Measurements from ENCODE around the gene EGLN2.
"Not testable (repeated sequence)": the region's sequence is repeated elsewhere in the genome, so short reads cannot be mapped to it uniquely, and the experiment has no call there.

The EGLN2 gene

DNA sequence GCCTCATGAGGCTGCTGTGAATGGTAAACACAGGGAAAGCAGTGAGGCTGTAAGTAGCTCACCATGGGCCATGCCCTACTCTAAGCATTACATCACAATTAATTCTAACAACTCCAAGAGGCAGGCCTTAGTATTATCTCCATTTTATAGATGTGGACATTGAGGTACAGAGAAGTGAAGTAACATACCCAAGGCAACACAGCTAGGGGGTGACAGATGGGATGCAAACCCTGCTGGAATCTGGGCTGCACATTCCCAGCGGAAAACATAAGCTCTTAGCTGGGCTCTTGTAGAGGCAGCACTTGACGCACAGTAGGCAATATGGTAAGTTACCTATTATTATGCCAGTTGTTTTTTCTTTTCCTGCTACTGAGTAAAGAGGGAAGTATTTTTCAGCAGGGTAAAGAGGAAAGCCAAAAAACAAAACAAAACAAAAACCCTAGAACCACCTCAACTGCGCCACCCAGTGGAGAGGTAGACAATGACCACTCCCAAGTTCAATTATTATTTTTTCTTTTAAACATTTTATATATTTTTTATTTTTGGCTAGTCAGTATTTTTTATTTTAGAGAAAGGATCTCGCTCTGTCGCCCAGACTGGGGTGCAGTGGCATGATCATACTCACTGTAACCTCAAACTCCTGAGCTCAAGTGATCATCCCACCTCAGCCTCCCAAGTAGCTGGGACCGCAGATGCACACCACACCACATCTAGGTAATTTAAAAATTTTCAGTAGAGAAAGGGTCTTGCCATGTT is 20.7 kb downstream of the EGLN2 start:
- DNase-seq = peak; percentile 61 to 77 (median 72)

DNA sequence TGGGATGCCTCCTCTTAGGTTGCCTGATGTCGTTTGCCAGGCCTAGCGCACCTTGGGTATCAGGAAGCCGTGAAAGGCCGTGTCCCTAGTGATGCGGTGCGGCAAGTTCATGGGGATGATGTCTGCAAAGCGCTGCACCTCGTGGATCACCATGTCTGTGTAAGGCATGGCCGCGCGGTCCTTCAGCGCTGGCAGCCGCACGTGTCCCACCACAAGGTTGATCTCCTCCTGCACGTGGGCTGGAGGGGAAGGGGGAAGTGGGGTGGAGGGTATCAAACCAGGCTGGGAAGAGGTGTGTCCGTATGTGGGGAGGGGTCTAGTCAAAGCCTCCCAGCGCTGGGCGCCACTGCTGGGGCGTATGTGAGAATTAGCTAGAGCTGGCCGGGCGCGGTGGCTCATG is 23.2 kb downstream of the EGLN2 start:
- DNase-seq = no peak

DNA sequence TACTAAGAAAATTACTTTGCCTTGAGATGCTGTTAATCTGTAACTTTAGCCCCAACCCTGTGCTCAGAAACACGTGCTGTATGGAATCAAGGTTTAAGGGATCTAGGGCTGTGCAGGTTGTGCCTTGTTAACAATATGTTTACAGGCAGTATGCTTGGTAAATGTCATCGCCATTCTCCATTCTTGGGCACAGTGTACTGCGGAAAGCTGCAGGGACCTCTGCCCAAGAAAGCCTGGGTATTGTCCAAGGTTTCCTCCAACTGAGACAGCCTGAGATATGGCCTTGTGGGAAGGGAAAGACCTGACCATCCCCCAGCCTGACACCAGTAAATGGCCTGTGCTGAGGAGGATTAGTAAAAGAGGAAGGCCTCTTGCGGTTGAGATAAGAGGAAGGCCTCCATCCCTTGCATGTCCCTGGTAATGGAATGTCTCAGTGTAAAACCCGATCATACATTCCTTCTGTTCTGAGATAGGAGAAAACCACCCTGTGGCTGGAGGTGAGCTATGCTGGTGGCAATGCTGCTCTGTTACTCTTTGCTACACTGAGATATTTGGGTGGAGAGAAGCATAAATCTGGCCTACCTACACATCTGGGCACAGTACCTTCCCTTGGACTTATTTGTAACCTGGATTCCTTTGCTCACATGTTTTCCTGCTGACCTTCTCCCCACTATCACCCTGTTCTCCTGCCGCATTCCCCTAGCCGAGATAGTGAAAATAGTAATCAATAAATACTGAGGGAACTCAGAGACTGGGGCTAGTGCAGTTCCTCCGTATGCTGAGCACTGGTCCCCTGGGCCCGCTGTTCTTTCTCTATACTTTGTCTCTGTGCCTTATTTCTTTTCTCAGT is 23.9 kb downstream of the EGLN2 start:
- peak; percentile 60 to 84 (median 83) for DNase-seq

DNA sequence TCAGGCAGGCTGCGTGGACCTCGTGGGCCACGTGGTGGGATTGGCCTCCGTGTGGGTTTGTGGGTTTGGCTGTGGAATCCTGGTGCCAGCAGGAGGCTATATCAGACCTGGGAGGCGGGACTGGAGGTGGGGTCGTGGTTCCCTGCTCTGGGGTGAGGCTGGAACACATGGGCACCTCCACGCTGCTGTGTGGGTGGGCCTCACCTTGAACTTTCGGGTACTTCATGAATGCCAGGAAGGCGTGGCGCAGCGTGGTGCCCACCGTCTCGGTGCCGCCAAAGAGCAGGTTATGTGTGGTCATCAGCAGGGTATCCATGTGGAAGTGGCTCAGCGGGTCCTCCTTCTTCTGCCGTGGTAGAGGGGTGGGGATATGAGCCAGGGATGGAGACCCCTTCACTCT is 25.9 kb downstream of the EGLN2 start:
- DNase-seq = not testable (repeated sequence)

DNA sequence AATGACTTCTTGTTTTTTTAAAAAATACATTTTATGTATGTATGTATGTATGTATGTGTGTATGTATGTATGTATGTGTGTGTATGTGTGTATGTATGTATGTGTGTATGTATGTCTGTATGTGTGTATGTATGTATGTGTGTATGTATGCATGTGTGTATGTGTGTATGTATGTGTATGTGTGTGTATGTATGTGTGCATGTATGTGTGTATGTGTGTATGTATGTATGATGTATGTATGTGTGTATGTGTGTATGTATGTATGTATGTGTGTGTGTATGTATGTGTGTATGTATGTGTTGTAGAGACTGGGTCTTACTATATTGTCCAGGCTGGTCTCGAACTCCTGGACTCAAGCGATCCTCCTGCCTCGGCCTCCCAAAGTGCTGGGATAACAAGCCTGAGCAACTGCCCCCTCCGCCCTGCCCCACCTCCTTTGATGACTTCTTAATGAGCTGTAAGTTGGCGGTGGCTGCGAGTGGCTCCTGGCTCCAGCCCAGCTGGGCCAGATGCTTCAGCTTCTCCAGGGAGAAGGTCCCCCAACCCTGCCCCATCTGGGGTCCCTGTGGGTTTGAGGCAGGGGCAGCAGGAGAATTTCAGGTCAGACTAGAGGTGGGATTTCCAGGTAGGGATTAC is 26.6 kb downstream of the EGLN2 start:
- not testable (repeated sequence) for DNase-seq

DNA sequence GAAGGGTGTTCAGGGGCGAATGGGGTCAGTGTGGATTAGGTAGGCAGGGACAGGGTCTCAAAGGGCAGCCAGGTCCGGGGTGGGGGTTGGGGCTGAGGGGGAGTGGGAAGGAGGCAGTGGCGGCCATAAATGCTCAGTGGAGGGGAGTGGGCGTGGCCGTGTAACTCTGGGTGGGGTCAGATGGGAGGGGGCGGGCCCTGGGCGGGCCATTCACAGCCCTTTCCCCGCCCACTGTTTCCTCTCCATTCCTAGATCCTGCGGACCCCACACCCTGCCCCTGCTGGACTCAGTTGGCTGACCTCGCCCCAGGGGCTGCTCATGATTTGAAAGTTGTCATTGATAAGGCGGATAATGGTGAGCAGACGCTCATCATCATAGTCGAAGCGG is 27.3 kb downstream of the EGLN2 start:
- DNase-seq = not testable (repeated sequence)

DNA sequence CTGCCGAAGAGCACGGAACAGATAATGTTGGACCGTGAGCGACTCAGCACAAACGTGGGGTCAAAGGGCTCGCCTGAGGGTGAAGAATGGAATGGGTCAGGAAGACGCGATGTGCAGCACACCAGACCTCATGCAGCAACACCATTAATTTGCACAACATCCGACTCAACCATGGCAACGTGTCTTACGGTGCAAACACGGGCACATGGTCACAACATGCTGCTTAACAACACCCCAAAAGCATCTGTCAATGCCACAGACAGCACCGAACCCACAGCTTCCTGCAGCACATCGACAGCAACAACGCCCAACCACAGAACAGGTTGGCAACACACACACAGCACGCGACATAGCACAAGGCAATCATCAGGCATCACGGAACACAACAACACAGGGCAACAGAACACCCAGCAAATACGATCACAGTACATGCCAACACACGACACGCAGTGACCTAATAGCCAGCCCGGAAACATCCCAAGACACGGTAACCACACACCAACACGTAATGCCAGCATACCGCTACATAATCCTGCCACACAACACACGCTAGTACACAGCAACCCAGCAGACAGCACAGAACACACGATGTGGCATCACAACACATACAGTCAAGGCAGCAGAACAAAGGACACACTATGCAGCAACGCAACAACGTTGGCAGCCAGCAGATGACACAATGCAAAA is 27.9 kb downstream of the EGLN2 start:
- peak in 1 of 4 experiments; percentile 40 for DNase-seq

DNA sequence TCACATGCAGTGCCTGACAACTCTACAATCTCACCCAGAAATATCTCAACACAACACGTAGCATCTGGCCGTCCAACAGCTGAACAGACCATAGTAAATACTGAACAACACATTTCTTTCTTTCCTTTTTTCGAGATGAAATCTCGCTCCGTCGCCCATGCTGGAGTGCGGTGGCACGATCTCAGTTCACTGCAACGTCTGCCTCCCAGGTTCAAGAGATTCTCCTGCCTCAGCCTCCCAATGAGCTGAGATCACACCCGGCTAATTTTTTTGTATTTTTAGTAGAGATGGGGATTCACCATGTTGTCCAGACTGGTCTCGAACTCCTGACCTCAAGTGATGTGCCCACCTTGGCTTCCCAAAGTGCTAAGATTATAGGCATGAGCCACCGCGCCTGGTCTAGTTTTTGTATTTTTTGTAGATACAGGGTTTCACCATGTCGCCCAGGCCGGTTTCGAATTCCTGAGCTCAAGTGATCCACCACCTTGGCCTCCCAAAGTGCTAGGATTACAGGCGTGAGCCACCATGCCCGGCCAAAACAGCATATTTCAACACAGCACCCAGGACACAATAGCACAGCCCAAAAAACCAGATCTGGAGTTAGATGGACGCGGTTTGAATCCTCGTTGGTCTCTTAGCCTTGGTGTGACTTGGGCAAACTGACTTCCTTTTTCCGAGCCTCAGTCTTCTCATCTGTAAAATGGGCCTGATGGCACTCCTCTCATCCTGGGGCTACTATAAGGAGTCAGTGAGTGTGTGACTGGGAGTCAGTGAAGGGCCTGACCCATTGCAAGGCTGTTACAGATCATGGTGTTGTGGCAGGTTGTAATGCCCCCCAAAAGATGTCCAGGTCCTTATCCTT is 28.6 kb downstream of the EGLN2 start:
- no peak for DNase-seq

DNA sequence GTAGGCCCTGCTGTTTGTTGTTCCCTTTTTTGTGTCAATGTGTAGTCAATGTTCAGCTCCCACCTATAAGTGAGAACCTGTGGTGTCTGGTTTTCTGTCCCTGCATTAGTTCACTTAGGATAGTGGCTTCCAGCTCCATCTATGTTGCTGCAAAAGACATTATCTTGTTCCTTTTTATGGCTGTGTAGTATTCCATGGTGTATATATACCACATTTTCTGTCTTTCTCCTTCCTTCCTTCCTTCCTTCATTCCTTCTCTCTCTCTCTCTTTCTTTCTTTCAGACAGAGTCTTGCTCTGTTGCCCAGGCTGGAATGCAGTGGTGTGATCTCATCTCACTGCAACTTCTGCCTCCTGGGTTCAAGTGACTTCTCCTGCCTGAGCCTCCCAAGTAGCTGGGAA is 30.2 kb downstream of the EGLN2 start:
- DNase-seq = no peak

DNA sequence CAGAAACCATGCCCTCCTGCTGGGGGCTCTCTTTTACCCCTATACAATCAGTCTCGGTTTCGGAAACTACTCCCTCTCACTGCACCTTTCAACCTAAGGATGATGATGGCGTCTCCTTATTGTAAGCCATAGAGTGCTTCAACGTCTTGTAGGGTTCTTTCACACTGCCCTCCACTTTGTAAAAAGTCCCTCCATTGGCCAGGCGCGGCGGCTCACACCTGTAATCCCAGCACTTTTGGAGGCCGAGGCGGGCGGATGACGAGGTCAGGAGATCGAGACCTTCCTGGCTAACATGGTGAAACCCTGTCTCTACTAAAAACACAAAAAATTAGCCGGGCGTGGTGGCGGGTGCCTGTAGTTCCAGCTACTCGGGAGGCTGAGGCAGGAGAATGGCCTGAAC is 31.8 kb downstream of the EGLN2 start:
- DNase-seq = not testable (repeated sequence)

DNA sequence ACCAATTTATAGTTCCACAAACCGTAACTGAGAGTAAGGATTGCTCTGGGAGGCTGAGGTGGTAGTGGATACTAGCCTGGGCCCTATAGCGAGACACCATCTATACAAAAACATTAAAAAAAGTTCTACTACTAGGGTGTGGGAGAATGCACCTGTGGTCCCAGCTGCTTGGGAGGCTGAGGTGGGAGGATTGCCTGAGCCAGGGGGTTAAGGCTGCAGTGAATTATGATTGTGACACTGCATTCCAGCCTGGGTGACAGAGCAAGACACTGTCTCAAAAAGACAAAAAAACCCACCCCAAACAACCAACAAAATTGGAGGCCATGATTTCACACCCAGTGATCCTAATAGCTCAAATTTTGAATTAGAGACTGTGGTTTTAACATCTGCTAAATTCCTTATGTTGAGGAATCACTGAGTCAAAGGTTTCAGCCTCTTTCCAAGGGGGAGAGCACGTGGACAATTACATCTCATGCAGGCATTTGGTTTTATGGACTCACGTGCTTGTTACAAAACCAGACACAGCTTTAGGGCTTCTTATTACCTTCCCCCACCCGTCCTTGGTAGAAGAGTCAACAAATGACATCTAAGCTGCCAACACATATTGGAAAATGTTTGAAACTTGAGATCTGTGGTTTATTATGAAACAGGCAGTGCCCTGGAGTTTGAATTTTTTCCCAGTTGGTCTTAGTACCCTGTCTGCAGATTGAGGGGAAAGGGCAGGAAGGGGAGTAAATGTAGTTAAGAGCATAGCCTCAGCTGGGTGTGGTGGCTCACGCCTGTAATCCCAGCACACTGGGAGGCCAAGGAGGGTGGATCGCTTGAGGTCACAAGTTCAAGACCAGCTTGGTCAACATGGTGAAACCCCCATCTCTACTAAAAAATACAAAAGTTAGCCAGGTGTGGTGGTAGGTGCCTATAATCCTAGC is 32.8 kb downstream of the EGLN2 start:
- DNase-seq = peak; percentile 77 to 94 (median 85)

DNA sequence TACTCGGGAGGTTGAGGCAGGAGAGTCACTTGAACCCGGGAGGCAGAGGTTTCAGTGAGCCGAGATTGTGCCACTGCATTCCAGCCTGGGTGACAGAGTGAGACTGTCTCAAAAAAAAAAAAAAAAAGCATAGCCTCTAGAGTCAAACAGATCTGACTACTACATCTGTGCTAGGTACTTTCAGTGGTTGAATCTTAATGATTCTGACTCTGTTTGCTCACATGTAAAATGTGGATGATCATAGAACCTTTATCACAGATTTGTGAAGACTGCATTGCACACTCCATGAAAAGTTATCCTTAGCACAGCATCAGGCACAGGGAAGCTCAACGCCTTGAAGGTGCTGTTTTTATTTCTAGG is 33.4 kb downstream of the EGLN2 start:
- not testable (repeated sequence) for DNase-seq

DNA sequence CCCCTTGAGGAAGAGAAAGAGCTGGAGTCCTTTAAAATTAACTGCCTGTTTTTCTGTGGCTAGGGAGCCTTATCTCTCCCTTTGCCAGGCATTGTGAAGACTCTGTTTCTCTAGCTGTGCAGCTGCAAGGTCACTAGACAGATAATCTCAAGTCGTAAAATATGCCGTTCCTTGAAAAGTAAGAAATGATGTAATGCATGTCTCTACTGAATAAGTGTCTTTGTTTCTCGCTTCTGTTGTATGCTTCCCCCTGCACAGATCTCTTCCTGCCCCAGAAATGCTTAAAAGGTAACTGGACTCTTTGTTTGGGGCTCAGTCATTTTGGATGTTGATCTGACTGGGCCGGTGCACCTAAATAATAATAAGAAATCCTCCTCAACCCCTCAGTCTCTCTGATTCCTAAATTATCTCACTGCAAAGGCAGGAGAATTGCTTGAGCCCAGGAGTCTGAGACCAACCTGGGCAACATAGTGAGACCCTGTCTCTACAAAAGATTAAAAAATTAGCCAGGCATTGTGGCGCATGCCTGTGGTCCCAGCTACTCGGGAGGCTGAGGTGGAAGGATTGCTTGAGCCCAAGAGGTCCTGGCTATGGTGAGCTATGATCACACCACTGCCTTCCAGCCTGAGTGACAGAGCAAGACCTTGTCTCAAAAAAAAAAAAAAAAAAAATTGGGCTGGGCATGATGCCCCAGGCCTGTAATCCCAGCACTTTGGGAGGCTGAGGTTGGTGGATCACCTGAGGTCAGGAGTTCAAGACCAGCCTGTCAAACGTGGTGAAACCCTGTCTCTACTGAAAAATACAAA is 34.9 kb downstream of the EGLN2 start:
- not testable (repeated sequence) for DNase-seq

DNA sequence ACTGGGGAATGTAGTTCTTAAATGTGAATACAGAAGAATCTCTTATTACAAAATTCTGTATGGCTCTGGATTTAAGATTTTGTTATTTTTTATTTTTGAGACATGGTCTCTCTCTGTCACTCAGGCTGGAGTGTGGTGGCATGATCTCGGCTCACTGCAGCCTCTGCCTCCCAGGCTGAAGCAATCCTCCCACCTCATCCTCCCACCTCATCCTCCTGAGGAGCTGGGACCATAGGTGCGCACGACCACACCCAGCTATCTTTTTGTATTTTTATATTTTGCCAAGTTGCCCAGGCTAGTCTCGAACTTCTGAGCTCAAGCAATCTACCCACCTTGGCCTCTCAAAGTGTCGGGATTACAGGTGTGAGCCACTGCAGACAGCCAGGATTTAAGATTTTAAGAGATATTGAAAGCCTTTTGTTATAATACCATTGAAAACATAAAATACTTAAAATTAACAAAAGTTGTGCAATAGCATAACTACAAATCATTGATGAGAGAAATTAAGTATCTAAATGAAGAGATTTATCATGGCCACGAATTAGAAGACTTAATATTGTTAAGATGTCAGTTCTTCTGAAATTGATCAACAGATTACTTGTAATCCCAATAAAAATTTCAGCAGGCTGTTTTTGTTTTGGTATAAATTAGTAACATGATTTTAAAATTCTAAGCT is 37.9 kb downstream of the EGLN2 start:
- DNase-seq = no peak

DNA sequence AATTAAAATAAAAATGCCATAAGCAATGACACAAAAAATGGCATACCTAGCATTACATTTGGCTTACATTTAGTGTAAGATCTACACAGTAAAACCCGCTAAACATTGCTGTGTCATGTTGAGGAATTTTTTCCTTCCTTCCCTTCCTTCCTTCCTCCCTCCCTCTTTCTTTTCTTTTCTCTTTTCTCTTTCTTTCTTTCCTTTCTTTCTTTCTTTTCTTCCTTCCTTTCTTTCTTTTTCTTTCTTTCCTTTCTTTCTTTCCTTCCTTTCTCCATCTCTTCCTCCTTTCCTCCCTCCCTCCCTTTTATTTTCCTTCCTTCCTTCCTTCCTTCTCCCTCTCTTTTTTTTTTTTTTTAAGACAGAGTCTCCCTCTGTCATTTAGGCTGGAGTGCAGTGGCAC is 39.5 kb downstream of the EGLN2 start:
- not testable (repeated sequence) for DNase-seq

DNA sequence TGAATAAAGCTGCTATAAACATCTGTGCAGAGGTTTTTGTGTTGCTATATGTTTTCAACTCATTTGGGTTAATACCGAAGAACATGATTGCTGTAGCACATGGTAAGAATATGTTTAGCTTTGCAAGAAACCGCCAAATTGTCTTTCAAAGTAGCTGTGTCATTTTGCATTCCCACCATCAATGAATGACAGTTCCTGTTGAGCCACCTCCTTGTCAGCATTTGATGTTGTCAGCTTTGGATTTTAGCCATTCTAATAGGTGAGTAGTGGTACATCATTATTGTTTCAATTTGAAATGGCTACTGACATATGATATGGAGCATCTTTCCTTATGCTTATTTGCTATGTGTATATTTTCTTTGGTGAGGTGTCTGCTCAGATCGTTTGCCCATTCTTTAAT is 43.0 kb downstream of the EGLN2 start:
- DNase-seq = not testable (repeated sequence)

DNA sequence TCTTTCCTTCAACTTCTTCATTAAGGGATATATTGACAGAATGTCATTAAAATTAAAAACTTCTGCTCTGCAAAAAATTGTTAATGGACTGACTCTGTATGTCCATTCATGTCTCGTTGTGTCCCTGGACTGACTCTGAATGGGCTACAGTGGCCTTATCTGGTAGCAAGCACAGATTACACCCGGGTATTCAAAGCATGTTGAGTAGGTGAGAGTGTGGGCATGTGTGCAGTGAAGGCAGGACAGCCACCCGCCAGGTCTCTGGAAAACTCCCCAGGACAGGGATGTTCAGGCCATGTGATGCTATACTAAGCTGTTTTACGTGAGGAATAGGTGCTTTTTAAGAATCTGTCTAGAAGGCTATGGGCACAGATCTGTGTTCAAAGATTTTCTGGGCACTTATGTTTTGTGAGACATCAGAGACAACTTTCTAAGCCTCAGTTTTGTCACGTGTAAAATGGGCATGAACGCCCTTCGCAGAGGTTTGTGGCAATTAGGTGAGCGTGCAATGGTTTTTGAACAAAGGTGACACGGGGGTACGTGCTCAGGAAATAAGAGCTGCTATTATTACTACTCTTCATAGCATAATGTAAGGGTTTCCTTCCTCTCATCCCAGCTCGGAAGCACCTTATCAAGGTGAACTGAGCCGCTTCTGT is 44.1 kb downstream of the EGLN2 start:
- DNase-seq = not testable (repeated sequence)

DNA sequence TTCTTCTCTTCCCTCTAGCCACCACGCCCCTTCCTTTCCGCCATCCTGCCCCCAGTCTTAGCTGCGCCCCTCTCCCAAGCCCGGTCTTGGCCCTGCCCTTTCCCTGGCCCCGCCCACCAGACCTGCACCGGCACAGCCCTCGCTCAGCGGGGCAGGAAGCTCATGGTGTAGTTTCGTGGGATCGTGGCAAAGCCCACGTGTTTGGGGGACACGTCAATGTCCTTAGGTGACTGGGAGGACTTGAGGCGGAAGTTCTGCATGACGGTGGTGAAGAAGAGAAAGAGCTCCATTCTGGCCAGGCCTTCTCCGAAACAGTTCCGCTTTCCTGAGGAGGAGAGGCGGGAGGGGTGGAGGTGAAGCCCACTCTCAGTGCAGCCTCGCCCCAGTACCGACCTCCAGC is 44.7 kb downstream of the EGLN2 start:
- DNase-seq = peak; percentile 54 to 76 (median 66)

DNA sequence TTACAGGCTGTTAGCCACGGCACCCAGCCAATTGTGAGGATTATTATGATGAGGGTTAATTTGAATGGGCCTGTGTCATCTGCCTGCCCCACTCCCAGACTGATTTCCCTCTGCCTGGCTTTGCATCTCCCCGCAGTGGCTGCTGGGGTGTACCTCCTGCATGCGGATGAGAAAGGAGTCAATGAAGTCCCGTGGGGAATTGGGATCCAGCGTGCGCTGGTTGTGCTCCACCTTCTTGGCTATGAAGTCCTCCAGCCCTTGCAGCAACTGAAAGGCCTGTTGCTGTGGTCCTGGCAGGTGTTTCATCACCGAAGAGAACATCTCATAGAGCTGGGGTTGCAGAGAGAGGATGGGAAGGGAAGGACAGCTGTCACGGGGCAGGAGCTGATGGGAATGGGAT is 47.7 kb downstream of the EGLN2 start:
- DNase-seq = not testable (repeated sequence)

Measured in suppressor macrophage (primary cell).